Measurements from ENCODE around the gene CDYL2.

CDYL2 gene

DNA sequence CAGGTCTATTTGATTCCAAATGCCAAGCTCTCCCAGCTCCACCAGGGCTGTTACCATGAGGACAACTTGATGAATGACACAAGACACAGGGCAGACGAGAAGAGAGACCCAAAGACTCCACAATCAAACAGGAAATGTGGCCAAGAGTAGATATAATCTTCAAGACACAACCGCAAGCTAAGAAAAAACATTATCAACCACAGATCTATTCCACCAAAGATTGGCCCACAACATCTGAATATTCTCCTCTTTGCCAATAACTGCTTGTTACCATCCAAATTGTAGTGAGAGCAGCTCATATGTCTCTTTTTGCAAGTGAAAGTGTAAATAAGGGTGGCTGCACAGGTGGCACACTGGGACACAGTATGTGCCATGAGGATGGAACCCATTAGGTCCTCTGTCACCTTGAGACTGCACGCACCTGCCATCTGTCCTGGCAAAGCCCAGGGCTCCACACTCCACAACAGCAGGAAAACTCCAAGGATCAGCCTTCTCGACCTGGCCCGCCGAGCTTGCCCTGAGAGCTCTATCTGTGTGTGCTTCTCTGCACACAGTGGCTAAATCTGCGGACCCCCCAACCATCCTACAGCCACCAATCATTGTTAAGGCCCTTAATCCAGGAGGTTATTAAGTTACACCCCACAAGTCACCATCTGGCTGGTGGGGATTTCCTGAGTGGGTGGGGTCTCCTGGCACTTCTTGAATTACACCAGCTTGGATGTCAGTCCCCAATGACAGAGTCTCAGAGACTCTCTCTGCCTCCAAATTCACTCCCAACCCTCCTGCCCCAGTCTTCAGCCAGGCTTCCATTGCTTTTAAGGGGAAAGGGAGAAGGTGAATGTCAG, 213.1 kb downstream of the CDYL2 start:
- Histone ChIP-seq H3K27ac (no peak overlapping the region), H3K4me3 (ENCODE audit: low read depth in 1 of 2, low read length in 1 of 2) (no peak overlapping the region), H3K36me3 (no peaks in the 10 kb centered on the region), H3K9me3 (no peaks in the 10 kb centered on the region), H3K27me3 (no peaks in the 10 kb centered on the region), H3K4me1 (ENCODE audit: control insufficient read depth in 1 of 2, insufficient read depth in 1 of 2, low read depth in 1 of 2, low read length in 1 of 2) (no peaks in the 10 kb centered on the region)
- TF ChIP-seq, protein P1, sequence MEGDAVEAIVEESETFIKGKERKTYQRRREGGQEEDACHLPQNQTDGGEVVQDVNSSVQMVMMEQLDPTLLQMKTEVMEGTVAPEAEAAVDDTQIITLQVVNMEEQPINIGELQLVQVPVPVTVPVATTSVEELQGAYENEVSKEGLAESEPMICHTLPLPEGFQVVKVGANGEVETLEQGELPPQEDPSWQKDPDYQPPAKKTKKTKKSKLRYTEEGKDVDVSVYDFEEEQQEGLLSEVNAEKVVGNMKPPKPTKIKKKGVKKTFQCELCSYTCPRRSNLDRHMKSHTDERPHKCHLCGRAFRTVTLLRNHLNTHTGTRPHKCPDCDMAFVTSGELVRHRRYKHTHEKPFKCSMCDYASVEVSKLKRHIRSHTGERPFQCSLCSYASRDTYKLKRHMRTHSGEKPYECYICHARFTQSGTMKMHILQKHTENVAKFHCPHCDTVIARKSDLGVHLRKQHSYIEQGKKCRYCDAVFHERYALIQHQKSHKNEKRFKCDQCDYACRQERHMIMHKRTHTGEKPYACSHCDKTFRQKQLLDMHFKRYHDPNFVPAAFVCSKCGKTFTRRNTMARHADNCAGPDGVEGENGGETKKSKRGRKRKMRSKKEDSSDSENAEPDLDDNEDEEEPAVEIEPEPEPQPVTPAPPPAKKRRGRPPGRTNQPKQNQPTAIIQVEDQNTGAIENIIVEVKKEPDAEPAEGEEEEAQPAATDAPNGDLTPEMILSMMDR (IDR thresholded peaks at IDR 0.05), result no peak

DNA sequence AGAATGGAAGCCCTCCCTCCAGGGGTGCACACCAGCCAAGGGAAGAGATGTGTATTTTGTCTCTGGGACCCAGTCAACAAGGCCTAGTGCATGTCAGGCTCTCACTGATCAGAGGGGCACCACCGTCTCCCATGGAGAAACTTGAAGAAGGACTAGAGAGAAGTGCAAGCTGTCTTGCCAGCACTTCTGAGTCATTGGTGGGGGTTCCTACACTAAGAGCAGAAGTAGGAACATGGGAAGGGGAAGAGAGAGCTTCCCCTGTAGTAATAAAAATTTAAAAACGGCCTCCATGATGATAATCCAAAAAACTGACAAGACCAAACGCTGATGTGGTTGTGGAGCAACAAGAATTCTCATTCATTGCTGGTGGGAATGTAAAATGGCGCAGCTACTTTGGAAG, 217.3 kb downstream of the CDYL2 start:
- Histone ChIP-seq H3K4me3 (ENCODE audit: low read depth in 1 of 2, low read length in 1 of 2) (no peak overlapping the region), H3K27ac (no peak overlapping the region), H3K4me1 (ENCODE audit: control insufficient read depth in 1 of 2, insufficient read depth in 1 of 2, low read depth in 1 of 2, low read length in 1 of 2) (no peaks in the 10 kb centered on the region), H3K9me3 (no peaks in the 10 kb centered on the region), H3K36me3 (no peaks in the 10 kb centered on the region), H3K27me3 (no peaks in the 10 kb centered on the region)
- TF ChIP-seq, protein P1 (IDR thresholded peaks at IDR 0.05), result no peak

DNA sequence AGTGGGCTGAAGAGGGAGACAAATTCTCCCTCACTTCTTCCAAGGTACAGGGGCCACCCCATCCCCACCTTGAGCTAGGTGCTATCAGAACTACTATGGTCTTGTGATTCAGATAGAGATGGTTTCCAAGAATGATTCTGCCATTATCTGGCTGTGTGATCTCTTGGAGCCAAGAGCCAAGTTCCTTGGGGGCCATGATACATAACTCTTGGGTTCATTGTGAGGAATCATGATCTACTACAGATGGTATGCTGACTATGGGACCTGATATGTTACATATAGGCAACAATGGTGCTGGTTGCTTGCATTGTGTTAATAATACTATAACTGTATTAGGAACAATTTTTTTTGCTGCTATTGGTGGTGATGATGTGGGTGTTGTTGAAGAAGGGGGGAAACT, 217.9 kb downstream of the CDYL2 start:
- H3K27me3 ChIP-seq, result no peaks in the 10 kb centered on the region
- no peaks in the 10 kb centered on the region for H3K4me1 ChIP-seq (ENCODE audit: control insufficient read depth in 1 of 2, insufficient read depth in 1 of 2, low read depth in 1 of 2, low read length in 1 of 2)
- no peaks in the 10 kb centered on the region for H3K36me3 ChIP-seq
- no peak overlapping the region for H3K27ac ChIP-seq
- H3K4me3 ChIP-seq (ENCODE audit: low read depth in 1 of 2, low read length in 1 of 2), result no peak overlapping the region
- TF ChIP-seq, protein P1 (IDR thresholded peaks at IDR 0.05), result no peak
- H3K9me3 ChIP-seq, result no peaks in the 10 kb centered on the region

DNA sequence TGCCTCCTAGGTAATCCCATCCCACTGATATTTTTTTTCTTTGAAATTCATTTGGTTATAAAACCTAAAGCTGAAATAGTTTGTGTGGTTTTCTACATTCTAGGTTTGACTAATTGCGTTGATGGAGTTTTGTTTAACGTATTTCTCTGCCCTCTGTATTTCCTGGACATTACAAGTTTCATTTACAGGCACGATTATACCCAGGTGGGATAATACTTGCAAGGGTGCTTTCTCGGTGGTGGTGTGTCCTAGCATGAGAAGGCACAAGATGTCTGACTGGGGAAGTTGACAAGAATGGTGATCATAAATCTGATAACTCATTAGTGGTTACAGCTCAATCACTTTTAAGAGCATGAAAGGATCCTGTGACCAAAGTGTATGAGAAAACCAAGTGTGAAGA, 218.6 kb downstream of the CDYL2 start:
- Histone ChIP-seq H3K9me3 (no peaks in the 10 kb centered on the region), H3K4me3 (ENCODE audit: low read depth in 1 of 2, low read length in 1 of 2) (no peak overlapping the region), H3K27ac (no peak overlapping the region), H3K27me3 (no peaks in the 10 kb centered on the region), H3K4me1 (ENCODE audit: control insufficient read depth in 1 of 2, insufficient read depth in 1 of 2, low read depth in 1 of 2, low read length in 1 of 2) (no peaks in the 10 kb centered on the region), H3K36me3 (no peaks in the 10 kb centered on the region)
- TF ChIP-seq, protein P1 (IDR thresholded peaks at IDR 0.05), result no peak

DNA sequence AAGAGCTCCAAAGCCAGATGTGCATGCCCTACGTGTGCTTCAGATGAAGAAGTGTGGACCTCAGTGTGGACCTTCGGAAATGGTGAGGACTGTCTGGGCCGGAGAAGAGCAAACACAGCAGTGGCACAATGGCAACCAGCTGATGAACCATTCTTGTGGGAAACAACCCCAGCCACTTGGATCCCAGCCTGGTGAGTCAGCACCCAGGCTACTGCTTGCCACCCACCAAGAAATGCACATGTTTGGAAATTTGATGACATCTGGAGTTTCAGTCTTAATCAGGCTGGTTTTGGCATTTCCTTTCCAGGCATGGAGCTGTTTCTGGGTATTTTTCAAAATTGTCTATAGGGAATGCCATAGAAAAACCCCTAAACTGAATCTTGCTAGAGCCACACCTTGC, 220.9 kb downstream of the CDYL2 start:
- TF ChIP-seq, protein P1 (IDR thresholded peaks at IDR 0.05), result no peak
- H3K27ac ChIP-seq, result no peak overlapping the region
- no peaks in the 10 kb centered on the region for H3K9me3 ChIP-seq
- no peaks in the 10 kb centered on the region for H3K36me3 ChIP-seq
- H3K4me1 ChIP-seq (ENCODE audit: control insufficient read depth in 1 of 2, insufficient read depth in 1 of 2, low read depth in 1 of 2, low read length in 1 of 2), result no peaks in the 10 kb centered on the region
- no peaks in the 10 kb centered on the region for H3K27me3 ChIP-seq
- no peak overlapping the region for H3K4me3 ChIP-seq (ENCODE audit: low read depth in 1 of 2, low read length in 1 of 2)
